Central memory CD8-positive, alpha-beta T cell (primary cell): ENCODE results near the gene MYPN.
"Not testable (repeated sequence)": the region's sequence is repeated elsewhere in the genome, so short reads cannot be mapped to it uniquely, and the experiment has no call there.

ENCODE experiments used
- ATAC-seq: fragments of 150-1000 bp; cut with Tn5 transposase; replicated peaks from 2 replicates; pipeline ENCODE4 v1.10.0; 2022; ENCODE audit warnings: mild to moderate bottlenecking, moderate FRiP score, moderate number of reproducible peaks; ENCODE audit not compliant: poor library complexity, severe bottlenecking; ENCODE audit errors: extremely low read depth
- DNase-seq, 2 donors: peaks; one replicate each; pipeline ENCODE4 v3.0.0; 2021; ENCODE audit warnings: low spot score in 2 of 2
- H3K27ac Mint-ChIP-seq: one replicate; pipeline ENCODE4 v1.8.0; 2022; ENCODE audit warnings: low read depth, mild to moderate bottlenecking, moderate library complexity, mixed read lengths
- H3K27me3 Mint-ChIP-seq: one replicate; pipeline ENCODE4 v1.8.0; 2022; ENCODE audit warnings: mixed read lengths
- H3K36me3 Mint-ChIP-seq: one replicate; pipeline ENCODE4 v1.8.0; 2022; ENCODE audit warnings: mild to moderate bottlenecking, moderate library complexity, mixed read lengths; ENCODE audit not compliant: insufficient read depth
- H3K4me1 Mint-ChIP-seq: one replicate; pipeline ENCODE4 v1.8.0; 2022; ENCODE audit warnings: mixed read lengths
- H3K4me3 Mint-ChIP-seq: one replicate; pipeline ENCODE4 v1.8.0; 2022; ENCODE audit warnings: mild to moderate bottlenecking, moderate library complexity, mixed read lengths
- H3K9me3 Mint-ChIP-seq: one replicate; pipeline ENCODE4 v1.8.0; 2022; ENCODE audit warnings: mixed read lengths

Gene MYPN

GRCh38 chr10:68231817-68232251 lies 122.5 kb downstream of the MYPN start, which contains the start of gene ATOH7:
Gene ATOH7, minus strand, starts transcription at chr10:68232113. Its CDS starts 436 bp downstream, at chr10:68231677.
- Mint-ChIP-seq H3K27me3 (peaks cover 54% of the 10 kb centered on the region), H3K36me3 (no peaks in the 10 kb centered on the region), H3K4me3 (peak within 1 kb of the TSS; percentile 63), H3K4me1 (peaks cover 10% of the 10 kb centered on the region), H3K9me3 (no peaks in the 10 kb centered on the region), H3K27ac (no peak within 1 kb of the TSS)
- DNase-seq: no peak
- no peak for ATAC-seq

DNA sequence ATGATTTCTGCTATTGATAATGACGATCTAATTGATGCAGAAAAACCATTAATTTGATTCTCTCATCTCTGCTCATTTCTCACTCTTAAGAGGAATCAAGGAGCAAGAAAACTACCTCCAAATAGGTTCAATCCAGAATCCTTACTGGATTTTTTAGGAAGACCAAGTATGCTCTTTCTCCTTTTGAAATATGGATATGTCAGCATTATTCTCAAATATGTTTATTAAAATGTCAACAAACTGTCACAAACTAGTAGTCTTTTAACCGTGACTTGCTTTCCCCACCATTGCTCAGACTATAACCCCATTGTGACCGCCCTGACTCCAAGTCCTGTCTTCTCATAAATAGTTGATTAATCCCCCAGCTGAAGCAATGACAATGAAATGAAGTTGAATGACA lies 123.8 kb downstream of the MYPN start:
- H3K4me3 Mint-ChIP-seq: no peak overlapping the region
- peaks cover 10% of the 10 kb centered on the region for H3K4me1 Mint-ChIP-seq
- H3K36me3 Mint-ChIP-seq: no peaks in the 10 kb centered on the region
- DNase-seq: no peak
- no peak for ATAC-seq
- H3K27ac Mint-ChIP-seq: no peak overlapping the region
- peaks cover 42% of the 10 kb centered on the region for H3K27me3 Mint-ChIP-seq
- no peaks in the 10 kb centered on the region for H3K9me3 Mint-ChIP-seq

DNA sequence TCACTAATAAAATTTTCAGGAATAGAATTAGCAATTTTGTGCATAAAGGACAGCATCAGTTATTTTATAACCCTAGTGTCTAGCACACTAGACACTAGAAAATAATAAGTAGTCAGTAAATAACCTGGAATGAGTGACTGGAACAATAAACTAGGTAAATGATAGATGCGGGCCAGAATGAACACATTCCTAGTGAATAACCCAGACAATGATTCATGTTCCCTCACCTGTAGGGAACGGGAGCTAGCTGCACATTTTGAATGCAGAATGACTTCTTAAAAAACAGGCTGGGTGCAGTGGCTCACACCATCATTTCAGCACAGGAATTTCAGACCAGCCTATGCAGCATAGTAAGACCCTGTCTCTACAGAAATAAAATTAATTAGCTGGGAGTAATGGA lies 125.8 kb downstream of the MYPN start:
- no peaks in the 10 kb centered on the region for H3K36me3 Mint-ChIP-seq
- H3K4me1 Mint-ChIP-seq: peaks cover 10% of the 10 kb centered on the region
- H3K9me3 Mint-ChIP-seq: no peaks in the 10 kb centered on the region
- peaks cover 27% of the 10 kb centered on the region for H3K27me3 Mint-ChIP-seq
- ATAC-seq (no peak), DNase-seq (no peak)
- H3K27ac Mint-ChIP-seq: no peak overlapping the region
- no peak overlapping the region for H3K4me3 Mint-ChIP-seq

GRCh38 chr10:68235581-68235980 lies 126.3 kb downstream of the MYPN start:
- no peak overlapping the region for H3K4me3 Mint-ChIP-seq
- no peaks in the 10 kb centered on the region for H3K9me3 Mint-ChIP-seq
- no peaks in the 10 kb centered on the region for H3K36me3 Mint-ChIP-seq
- peaks cover 27% of the 10 kb centered on the region for H3K27me3 Mint-ChIP-seq
- DNase-seq: no peak
- H3K27ac Mint-ChIP-seq: no peak overlapping the region
- ATAC-seq: no peak
- H3K4me1 Mint-ChIP-seq: peaks cover 9% of the 10 kb centered on the region

- no peak overlapping the region for H3K27ac Mint-ChIP-seq
- no peaks in the 10 kb centered on the region for H3K9me3 Mint-ChIP-seq
- H3K4me1 Mint-ChIP-seq: no peaks in the 10 kb centered on the region
- ATAC-seq (no peak), DNase-seq (no peak)
- H3K36me3 Mint-ChIP-seq: no peaks in the 10 kb centered on the region
- H3K27me3 Mint-ChIP-seq: peaks cover 31% of the 10 kb centered on the region
- H3K4me3 Mint-ChIP-seq: no peak overlapping the region
Measured at GRCh38 chr10:68237173-68237572, 127.9 kb downstream of the MYPN start.

DNA sequence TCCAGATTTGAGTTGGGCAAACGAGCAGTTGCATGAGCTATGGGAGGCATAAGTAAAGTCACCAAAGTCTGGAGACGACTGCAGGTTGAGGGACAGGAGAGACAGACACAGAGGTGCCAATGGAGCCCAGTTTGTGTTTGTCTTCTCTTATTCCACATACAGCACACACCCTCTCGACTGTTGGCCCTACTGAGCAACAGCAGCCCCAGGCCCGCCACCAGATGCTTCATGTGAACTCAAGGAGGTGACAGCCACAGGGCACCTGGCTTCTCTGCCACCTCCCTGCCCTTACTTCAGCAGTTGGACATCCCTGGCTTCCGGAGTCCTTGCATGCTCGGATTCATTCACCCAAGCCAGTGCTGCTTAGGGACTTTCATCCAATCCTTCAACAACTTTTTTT lies 129.1 kb downstream of the MYPN start:
- H3K9me3 Mint-ChIP-seq: no peaks in the 10 kb centered on the region
- H3K36me3 Mint-ChIP-seq: no peaks in the 10 kb centered on the region
- ATAC-seq (no peak), DNase-seq (no peak)
- H3K27ac Mint-ChIP-seq: no peak overlapping the region
- no peaks in the 10 kb centered on the region for H3K4me1 Mint-ChIP-seq
- H3K4me3 Mint-ChIP-seq: no peak overlapping the region
- H3K27me3 Mint-ChIP-seq: peaks cover 22% of the 10 kb centered on the region

DNA sequence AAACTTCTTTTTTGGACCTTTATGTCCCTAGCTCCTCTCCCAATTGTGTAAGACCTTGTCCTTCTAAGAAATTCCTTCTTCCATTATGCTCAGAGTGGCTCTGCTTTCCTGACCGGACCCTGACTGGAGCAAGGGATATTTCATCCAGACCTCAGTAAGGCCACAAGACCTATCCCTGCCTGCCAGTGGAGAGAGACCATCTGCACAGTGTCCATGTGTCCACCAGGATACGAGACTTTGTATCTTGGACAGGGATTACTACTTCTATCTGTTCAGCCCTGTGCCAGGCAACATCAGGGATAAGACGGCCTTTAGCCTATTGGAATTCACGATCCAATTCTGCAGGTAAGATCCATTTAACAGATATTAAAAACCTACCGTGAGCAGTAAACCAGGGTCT lies 129.8 kb downstream of the MYPN start:
- ATAC-seq (no peak), DNase-seq (no peak)
- Mint-ChIP-seq H3K4me1 (no peaks in the 10 kb centered on the region), H3K4me3 (no peak overlapping the region), H3K27ac (no peak overlapping the region), H3K36me3 (no peaks in the 10 kb centered on the region), H3K9me3 (no peaks in the 10 kb centered on the region), H3K27me3 (peaks cover 15% of the 10 kb centered on the region)

GRCh38 chr10:68239596-68240150 lies 130.4 kb downstream of the MYPN start:
- DNase-seq (no peak), ATAC-seq (no peak)
- H3K36me3 Mint-ChIP-seq: no peaks in the 10 kb centered on the region
- no peak overlapping the region for H3K27ac Mint-ChIP-seq
- no peaks in the 10 kb centered on the region for H3K4me1 Mint-ChIP-seq
- no peaks in the 10 kb centered on the region for H3K9me3 Mint-ChIP-seq
- no peak overlapping the region for H3K4me3 Mint-ChIP-seq
- peaks cover 14% of the 10 kb centered on the region for H3K27me3 Mint-ChIP-seq

- Mint-ChIP-seq H3K27me3 (peaks cover 20% of the 10 kb centered on the region), H3K36me3 (no peaks in the 10 kb centered on the region), H3K4me1 (no peaks in the 10 kb centered on the region), H3K4me3 (no peak overlapping the region), H3K27ac (no peak overlapping the region), H3K9me3 (no peaks in the 10 kb centered on the region)
- DNase-seq (no peak), ATAC-seq (no peak)
Measured at GRCh38 chr10:68242051-68242450, 132.8 kb downstream of the MYPN start.

DNA sequence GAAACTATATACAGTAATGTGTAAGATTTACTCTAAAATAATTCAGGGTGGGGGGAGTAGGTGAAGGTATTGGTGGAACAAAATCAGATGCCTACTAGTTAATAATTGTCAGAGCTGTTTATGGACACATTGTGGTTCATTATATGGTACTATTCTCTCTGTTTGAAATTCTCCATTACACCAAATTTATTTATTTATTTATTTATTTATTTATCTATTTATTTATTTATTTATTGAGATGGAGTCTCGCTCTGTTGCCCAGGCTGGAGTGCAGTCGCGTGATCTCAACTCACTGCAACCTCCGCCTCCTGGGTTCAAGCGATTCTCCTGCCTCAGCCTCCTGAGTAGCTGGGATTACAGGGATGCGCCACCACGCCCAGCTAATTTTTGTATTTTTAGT lies 137.1 kb downstream of the MYPN start:
- not testable (repeated sequence) for DNase-seq, ATAC-seq, H3K36me3 Mint-ChIP-seq, H3K4me3 Mint-ChIP-seq, H3K27ac Mint-ChIP-seq, H3K9me3 Mint-ChIP-seq, H3K4me1 Mint-ChIP-seq
- H3K27me3 Mint-ChIP-seq: peaks cover 16% of the 10 kb centered on the region

- DNase-seq: no peak
- H3K4me3 Mint-ChIP-seq: no peak overlapping the region
- no peak overlapping the region for H3K27ac Mint-ChIP-seq
- peaks cover 9% of the 10 kb centered on the region for H3K27me3 Mint-ChIP-seq
- no peaks in the 10 kb centered on the region for H3K9me3 Mint-ChIP-seq
- ATAC-seq: no peak
- no peaks in the 10 kb centered on the region for H3K36me3 Mint-ChIP-seq
- no peaks in the 10 kb centered on the region for H3K4me1 Mint-ChIP-seq
Measured at GRCh38 chr10:68247931-68248330, 138.6 kb downstream of the MYPN start.

- Mint-ChIP-seq H3K36me3 (no peaks in the 10 kb centered on the region), H3K4me1 (no peaks in the 10 kb centered on the region), H3K4me3 (no peak overlapping the region), H3K9me3 (no peaks in the 10 kb centered on the region), H3K27me3 (peaks cover 9% of the 10 kb centered on the region), H3K27ac (no peak overlapping the region)
- no peak for DNase-seq
- ATAC-seq: no peak
Measured at GRCh38 chr10:68249297-68249696, 140.0 kb downstream of the MYPN start.

- Mint-ChIP-seq H3K4me3 (no peak overlapping the region), H3K27me3 (peaks cover 10% of the 10 kb centered on the region), H3K36me3 (no peaks in the 10 kb centered on the region), H3K4me1 (no peaks in the 10 kb centered on the region), H3K27ac (no peak overlapping the region), H3K9me3 (no peaks in the 10 kb centered on the region)
- no peak for ATAC-seq
- no peak for DNase-seq
Measured at GRCh38 chr10:68251151-68251550, 141.9 kb downstream of the MYPN start.
